ENCODE results near the gene FGFR1OP2.

- TF ChIP-seq EZH2 (IDR thresholded peaks at IDR 0.05) (no peak), POLR2AphosphoS5 (IDR thresholded peaks at IDR 0.05; ENCODE audit: borderline replicate concordance, low read depth, low read length) (no peak), FOXP2 (optimal IDR thresholded peaks at IDR 0.05; ENCODE audit: control extremely low read depth, extremely low read length, insufficient read depth) (no peak)
Observed at GRCh38 chr12:26896913-26897312, 41.4 kb upstream of the FGFR1OP2 start.

All from SK-N-MC (cell line).